HepG2 (cell line): ENCODE results near the gene CFAP46.

Experiments
- ATF4 ChIP-seq, 2 experiments: fragments of 450-650 bp in 1 of 2; sonication (generic) in 1 of 2; formaldehyde crosslinking; IDR thresholded peaks; 2 replicates each; pipeline versions ENCODE4 v1.5.0 to v1.8.0; 2020 to 2022; ENCODE audit warnings: mild to moderate bottlenecking in 1 of 2, missing genetic modification reagents in 1 of 2
- BCL3 ChIP-seq: sonication (generic); formaldehyde crosslinking; IDR thresholded peaks from 2 replicates; pipeline ENCODE4 v1.5.1; 2020; ENCODE audit warnings: mild to moderate bottlenecking, missing genetic modification reagents, moderate library complexity
- EP300 ChIP-seq, 3 experiments: sonication (generic) in 1 of 3; formaldehyde crosslinking in 1 of 3; IDR thresholded peaks; 2 replicates each; pipeline versions ENCODE4 v1.5.1 to v1.6.1; 2011 to 2020; ENCODE audit warnings: low read depth in 2 of 3, low read length in 2 of 3, borderline replicate concordance in 1 of 3, improper control_type of control experiment in 1 of 3, mild to moderate bottlenecking in 1 of 3, missing genetic modification reagents in 1 of 3, moderate library complexity in 1 of 3
- NR2C2 ChIP-seq: sonication (generic); formaldehyde crosslinking; IDR thresholded peaks from 2 replicates; pipeline ENCODE4 v1.4.0; 2020; ENCODE audit warnings: missing genetic modification reagents, mild to moderate bottlenecking, moderate library complexity, borderline replicate concordance
- POLR2A ChIP-seq, 2 experiments: IDR thresholded peaks; 2 replicates each; pipeline ENCODE4 v1.6.1; 2011; ENCODE audit warnings: low read depth in 2 of 2, low read length in 2 of 2, mild to moderate bottlenecking in 1 of 2, moderate library complexity in 1 of 2; ENCODE audit not compliant: insufficient read depth in 1 of 2
- POLR2AphosphoS5 ChIP-seq: IDR thresholded peaks from 2 replicates; pipeline ENCODE4 v1.6.1; 2012; ENCODE audit warnings: low read depth, low read length
- RAD51 ChIP-seq: fragments of 450-650 bp; IDR thresholded peaks from 2 replicates; pipeline ENCODE4 v1.6.1; 2016; ENCODE audit warnings: borderline replicate concordance
- SRSF1 ChIP-seq: fragments of 200-400 bp; formaldehyde crosslinking; optimal IDR thresholded peaks from 2 replicates; pipeline ENCODE3; 2017; ENCODE audit warnings: mild to moderate bottlenecking, low read depth, low read length, moderate library complexity
- TEF ChIP-seq: sonication (generic); formaldehyde crosslinking; IDR thresholded peaks from 2 replicates; pipeline ENCODE4 v1.5.0; 2020; ENCODE audit warnings: missing genetic modification reagents
- ZNF274 ChIP-seq: sonication (generic); formaldehyde crosslinking; IDR thresholded peaks from 2 replicates; pipeline ENCODE4 v1.5.1; 2020; ENCODE audit warnings: mild to moderate bottlenecking, missing genetic modification reagents
- ZNF557 ChIP-seq: sonication (generic); formaldehyde crosslinking; IDR thresholded peaks from 2 replicates; pipeline ENCODE4 v1.4.0; 2020; ENCODE audit warnings: missing genetic modification reagents
- ZNF570 ChIP-seq: sonication (generic); formaldehyde crosslinking; IDR thresholded peaks from 2 replicates; pipeline ENCODE4 v1.4.0; 2020; ENCODE audit warnings: mild to moderate bottlenecking, missing genetic modification reagents, borderline replicate concordance
- ZNF639 ChIP-seq: conservative IDR thresholded peaks from 2 replicates; pipeline ENCODE4 v1.6.1; 2018; ENCODE audit warnings: missing genetic modification reagents
- TF ChIP-seq, protein P1 (sequence below): sonication (generic); formaldehyde crosslinking; IDR thresholded peaks from 2 replicates; pipeline ENCODE4 v1.4.0; 2020; ENCODE audit warnings: missing genetic modification reagents, mild to moderate bottlenecking, borderline replicate concordance

DNA sequence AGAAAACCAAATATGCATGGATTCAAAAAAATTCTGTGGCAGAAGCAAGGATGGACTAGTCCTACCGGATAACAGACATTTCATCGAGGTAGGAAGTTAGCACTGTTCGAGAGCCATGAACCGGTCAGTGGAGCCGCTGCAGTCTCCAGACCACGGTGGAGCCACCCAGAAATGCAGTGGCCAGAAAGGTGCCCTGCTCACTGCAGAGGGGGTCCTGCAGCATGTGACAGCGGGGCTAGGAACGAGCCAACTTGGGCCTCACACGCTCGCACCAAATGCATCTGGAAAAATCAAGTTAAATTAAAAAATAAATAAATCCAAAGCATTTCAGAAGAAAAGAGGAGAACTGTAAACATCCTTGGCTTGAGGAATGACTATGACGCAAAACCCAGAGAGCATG lies 13.1 kb upstream of the CFAP46 start:
- TF ChIP-seq, protein P1, sequence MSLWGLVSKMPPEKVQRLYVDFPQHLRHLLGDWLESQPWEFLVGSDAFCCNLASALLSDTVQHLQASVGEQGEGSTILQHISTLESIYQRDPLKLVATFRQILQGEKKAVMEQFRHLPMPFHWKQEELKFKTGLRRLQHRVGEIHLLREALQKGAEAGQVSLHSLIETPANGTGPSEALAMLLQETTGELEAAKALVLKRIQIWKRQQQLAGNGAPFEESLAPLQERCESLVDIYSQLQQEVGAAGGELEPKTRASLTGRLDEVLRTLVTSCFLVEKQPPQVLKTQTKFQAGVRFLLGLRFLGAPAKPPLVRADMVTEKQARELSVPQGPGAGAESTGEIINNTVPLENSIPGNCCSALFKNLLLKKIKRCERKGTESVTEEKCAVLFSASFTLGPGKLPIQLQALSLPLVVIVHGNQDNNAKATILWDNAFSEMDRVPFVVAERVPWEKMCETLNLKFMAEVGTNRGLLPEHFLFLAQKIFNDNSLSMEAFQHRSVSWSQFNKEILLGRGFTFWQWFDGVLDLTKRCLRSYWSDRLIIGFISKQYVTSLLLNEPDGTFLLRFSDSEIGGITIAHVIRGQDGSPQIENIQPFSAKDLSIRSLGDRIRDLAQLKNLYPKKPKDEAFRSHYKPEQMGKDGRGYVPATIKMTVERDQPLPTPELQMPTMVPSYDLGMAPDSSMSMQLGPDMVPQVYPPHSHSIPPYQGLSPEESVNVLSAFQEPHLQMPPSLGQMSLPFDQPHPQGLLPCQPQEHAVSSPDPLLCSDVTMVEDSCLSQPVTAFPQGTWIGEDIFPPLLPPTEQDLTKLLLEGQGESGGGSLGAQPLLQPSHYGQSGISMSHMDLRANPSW, result no peak
- TF ChIP-seq ZNF570 (CRISPR knock-in tag), result no peak
- no peak for TF ChIP-seq POLR2AphosphoS5
- TF ChIP-seq ATF4 (CRISPR knock-in tag; IDR thresholded peaks at IDR 0.05), result no peak
- no peak for TF ChIP-seq POLR2A (IDR thresholded peaks at IDR 0.05; ENCODE audit: insufficient read depth in 1 of 2, low read depth in 2 of 2, low read length in 2 of 2)
- TF ChIP-seq ZNF557, result no peak
- no peak for TF ChIP-seq ZNF639 (CRISPR knock-in tag)
- TF ChIP-seq RAD51, result no peak
- no peak for TF ChIP-seq BCL3 (CRISPR knock-in tag)
- TF ChIP-seq SRSF1, result no peak
- no peak for TF ChIP-seq TEF
- TF ChIP-seq EP300 (IDR thresholded peaks at IDR 0.05; ENCODE audit: low read depth in 2 of 2, low read length in 2 of 2), result no peak
- no peak for TF ChIP-seq EP300 (CRISPR knock-in tag; IDR thresholded peaks at IDR 0.05; ENCODE audit: borderline replicate concordance)
- TF ChIP-seq ZNF274 (CRISPR knock-in tag), result no peak
- no peak for TF ChIP-seq NR2C2 (CRISPR knock-in tag)
